Stimulated activated CD4-positive, alpha-beta T cell treated with anti-CD3 and anti-CD28 coated beads, Interleukin-2, amount 100 ng/mL, for 48 hours (primary cell): ENCODE measurements around the gene TRAM2.

ENCODE experiments used
- DNase-seq, 2 donors: peaks; one replicate each; pipeline ENCODE4 v3.0.0-alpha.2; 2020

The TRAM2 gene

DNA sequence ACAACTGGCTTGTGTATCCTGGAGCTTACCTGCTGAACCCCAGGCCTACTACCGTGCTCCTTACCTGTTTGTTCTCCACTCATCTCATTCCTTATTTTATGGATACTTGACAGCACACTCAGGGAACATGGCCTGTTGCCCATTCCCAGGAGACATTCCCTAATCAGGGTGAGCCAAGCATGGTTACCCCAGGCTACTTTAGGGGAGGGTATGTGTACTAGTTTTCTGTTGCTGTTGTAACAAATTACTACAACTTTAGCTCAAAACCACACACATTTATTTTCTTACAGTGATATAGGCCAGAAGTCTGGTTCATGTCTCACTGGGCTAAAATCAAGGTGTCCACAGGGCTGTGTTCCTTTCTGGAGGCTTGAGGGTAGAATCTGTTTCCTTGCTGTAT lies 15.0 kb upstream of the TRAM2 start:
- no peak for DNase-seq

DNA sequence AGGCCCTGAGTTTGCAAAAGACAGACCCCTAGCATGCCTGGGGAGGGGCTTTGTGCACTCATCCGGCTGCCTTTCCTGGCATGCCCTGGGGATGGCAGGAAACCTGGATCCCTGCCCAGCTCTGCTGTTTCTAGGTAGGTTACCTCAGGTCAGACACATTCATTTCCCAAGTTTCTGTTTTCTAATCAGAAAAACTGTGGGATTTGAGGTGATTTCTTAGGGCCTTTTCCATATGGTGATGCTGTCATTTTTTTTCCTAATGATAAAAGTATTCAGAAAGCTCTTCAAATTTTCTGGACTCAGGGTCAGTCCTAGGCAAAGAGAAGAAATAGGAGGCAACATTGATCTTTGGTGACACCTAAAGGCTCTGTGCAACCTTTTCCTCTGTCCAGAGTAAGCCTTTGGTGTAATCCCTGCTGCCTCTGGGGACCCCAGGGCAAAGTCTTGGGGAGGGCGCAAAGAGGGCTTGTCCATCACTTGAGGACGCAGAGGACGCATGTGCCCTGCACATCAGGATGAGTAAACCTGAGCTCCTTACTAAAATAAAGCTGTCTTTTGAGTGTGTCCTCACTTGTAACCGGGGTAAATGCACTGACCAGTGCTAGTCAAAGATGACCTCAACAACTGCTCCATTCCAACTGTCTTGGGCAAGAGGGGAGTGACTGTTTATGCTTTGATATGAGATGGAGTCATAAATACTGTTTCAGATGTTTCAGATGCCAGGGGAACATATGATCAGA lies 13.5 kb upstream of the TRAM2 start:
- no peak for DNase-seq

DNA sequence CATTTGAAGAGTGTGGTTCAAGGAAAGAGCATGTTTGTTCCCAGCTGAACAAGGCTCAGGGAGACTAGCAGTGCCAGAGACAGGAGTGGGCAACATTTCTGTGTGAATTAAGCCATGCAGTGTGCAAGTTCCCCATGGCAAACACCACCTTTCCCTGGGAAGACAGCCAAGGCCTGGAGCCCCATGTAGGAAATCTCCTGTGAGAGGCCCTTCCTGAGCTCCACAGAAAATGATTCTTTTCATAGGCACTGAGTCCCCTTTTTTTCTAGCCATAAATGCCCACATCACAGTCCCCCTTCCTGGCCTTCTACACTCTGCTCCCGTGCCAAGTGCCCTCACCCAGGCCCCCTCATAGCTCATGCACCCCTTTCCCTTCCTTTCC lies 11.8 kb upstream of the TRAM2 start:
- no peak for DNase-seq

DNA sequence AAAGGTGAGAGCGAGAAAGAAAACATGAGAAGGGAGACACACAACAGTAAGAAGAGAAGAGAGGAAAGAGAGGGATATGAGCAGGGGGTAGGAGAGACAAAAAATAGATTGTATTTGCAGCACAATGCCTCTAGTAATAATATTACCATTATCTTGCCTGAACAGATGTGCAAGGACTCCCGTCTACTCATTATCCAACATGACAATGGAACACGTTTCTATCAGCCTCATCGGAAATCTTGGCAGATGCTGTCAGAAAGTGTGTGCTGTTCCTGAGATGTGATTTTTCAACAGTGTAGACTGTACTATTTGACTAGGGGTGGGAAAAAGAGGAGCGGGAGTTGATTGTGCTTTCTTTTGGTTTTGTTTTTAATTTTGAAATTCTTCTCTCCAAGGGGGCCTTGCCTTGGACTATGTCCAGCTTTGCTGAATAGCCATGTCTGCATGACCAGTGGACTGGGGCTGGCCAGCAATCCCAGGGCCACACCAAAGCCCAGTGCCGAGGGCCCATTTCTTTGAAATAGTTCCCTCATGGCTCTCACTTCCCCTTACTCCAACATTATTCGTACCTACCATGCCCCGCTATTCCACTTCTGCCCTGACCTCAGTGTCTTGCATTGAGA lies 11.3 kb upstream of the TRAM2 start:
- no peak for DNase-seq

DNA sequence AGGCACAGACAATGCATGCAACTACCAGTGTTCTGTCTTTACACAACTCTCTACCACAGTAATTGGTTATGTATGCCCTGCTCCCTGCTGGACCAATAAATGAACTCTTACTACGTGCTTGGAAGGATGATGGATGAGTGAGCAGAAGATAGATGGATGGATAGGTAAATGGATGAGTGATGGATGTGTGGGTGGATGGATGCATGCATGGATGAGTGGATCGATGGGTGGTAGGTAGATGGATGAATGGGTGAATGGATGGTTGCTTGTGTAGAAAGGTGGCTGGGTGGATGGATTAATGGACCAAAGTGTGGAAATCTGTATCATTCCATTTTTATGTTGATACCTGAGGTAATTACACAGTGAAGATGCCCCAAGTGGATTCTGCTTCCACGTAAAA lies 10.1 kb upstream of the TRAM2 start:
- DNase-seq = no peak

DNA sequence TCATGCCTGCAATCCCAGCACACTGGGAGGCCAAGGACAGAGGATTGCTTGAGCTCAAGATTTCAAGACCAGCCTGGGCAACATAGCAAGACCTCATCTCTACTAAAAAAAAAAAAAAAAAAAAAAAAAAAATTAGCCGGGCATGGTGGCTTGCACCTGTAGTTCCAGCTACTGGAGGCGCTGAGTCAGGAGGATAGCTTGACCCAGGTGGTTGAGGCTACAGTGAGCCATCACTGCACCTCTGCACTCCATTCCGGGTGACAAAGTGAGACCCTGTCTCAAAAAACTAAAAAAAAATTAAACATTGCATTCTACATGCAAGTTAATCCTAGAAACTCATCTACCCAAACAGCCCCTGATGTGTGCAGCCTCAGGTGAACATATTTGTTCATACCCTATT lies 7.3 kb upstream of the TRAM2 start:
- no peak for DNase-seq

DNA sequence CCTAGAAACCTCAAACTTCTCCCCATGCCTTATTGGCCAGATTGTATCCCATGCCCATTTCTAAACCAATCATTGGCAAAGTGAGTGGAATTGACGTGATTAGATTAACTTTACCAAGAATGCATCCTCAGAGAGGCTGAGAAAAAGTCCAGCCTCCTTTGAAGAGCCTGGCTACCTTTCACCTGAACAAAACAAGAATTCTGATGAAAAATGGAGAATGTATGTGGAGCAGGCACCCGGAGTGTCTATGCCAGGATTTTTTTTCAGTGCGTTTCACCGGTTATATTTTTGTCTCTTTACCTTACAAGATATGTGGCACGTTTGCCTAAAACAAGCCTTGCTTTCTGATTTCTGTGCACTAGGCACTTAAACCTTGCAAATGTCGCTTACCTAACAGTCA lies 6.1 kb upstream of the TRAM2 start:
- DNase-seq = no peak

DNA sequence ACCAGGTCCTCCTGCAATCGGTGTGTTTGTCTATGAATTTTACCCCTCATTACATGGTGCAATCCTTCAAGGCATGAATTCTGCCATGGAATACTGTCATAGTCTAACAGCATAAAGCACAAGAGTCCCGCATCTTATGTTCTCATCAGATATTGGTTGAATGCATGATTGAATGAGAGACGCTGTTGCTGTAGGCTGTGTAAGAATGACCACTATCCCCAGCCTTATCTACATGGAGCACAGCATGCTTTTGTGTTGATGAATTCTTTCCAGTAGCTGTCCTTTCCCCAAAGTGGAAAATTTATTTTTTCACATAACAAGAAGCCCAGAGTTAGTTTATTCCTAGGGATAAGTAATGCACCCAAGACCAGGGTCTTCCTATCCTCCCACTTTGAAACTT lies 5.6 kb upstream of the TRAM2 start:
- DNase-seq = no peak

DNA sequence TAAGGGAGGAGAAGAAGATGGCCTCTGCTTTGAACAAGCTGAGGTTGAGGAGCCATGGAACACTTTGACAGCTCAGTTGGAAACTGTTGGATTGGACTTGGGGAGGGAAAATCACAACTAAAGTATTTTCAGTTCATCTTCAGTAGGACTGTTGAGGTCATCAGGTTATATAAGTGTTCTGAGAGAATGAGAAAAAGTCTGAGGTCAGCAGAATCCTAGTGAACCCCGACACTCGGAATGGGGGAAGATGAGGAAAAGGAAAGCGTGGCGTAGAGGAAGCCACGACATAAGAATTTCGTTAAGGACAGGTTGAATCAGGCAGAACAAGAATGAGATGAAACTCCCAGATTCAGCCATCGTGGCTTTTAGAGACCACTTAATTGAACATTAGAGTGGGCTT lies 4.0 kb upstream of the TRAM2 start:
- DNase-seq = no peak

DNA sequence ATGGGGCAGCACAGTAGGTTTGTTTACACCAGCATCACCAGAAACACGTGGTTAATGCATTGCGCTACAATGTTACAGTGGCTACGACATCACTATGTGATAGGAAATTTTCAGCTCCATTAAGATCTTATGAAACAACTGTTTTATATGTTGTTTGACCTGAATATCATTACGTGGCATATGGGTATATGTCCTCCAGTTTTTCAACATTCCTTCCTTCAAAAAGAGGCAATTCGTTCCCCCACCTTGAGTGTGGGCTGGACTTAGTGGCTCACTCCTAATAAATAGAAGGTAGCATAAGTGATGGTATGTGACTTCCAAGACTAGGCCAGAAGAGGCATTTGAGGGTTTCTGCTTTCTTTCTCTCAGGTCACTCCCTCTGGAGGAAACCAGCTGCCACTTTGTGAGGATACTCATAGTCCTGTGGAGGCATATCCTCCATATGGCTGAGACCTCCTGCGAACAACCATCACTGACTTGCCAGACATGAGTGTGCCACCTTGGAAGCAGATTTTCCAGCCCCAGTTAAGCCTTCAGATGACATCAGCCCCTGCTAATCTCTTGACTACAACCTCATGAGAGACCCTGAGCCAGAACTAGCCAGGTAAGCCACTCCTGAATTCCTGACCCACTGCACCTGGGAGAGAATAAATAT lies 2.3 kb upstream of the TRAM2 start:
- no peak for DNase-seq

DNA sequence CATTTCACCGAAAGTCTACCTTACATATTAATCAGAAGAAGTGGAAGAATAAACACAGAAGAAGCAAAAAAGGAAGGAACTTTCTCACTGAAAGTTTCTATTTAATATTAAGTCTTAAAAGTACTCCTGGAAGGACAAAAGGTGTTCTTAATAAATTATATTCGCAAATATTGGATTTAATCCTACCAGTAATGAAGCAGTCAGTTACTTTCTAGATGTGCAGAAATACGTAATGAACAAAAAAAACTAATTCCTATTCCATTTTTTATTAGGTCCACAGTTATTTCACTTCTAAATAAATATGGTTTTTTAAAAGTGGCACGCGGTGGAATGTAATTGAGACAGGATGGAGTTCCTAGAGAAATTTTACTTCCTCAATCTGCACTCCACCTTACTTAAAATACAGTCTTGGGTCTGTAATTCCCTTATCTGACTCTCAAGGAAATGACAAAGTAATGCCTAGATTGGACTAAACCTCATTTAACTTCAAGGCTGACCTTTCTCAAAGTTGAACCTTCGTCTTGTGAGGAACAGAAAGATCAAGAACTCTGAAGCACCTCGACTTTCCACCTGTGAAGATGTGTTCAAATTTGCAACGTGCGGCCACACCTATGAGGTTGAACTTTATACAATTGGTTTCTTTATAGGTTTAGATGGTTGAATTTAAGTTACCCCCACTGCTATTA lies 1.1 kb upstream of the TRAM2 start:
- DNase-seq = no peak

DNA sequence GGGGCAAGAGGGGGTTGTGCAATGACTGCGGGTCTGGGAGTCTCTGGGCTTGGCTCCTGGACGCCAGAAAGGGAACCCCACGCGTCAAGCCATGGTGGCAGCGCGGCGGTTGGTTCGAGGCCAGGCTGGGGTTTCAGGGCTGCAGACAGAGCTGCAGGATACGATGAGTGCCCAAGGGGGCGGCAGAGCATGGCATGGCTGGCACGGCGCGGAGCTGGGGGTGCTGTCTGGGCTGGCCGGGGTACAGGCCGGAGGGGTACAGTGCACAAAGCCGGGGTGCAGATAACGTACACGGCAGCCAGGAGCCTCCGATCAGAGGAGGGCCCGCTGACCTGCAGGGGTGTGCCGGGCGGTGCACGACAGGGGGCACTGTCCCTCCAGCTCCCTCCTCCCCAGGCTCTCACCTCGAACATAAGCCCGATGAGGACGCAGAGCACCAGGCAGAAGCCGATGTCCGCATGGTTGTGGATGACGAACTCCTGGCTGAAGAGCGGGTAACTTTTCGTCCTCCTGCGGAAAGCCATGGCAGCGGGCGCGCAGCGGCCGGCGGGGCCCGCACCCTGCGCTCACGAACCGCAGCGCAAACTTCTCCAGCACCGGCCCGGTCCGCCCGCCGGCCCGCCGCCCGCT lies 353 bp downstream of the TRAM2 start:
- peak; percentile 56 to 61 for DNase-seq

DNA sequence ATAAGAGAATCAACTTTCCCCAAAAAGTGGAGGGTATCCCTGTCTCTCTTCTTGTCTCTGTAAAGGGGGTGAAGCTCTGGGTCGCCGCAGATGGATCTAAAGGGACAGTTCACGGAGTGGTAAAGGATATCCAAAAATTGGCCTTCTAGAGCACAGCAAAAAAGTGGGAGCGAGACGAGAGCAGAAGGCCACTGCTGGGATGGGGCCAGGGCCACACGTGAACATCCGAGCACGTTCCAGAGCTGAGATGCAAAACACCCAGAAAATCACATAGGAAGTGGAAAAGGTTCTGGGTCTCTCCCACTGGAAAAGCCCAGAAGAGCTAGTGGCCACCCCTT lies 837 bp downstream of the TRAM2 start:
- no peak for DNase-seq

DNA sequence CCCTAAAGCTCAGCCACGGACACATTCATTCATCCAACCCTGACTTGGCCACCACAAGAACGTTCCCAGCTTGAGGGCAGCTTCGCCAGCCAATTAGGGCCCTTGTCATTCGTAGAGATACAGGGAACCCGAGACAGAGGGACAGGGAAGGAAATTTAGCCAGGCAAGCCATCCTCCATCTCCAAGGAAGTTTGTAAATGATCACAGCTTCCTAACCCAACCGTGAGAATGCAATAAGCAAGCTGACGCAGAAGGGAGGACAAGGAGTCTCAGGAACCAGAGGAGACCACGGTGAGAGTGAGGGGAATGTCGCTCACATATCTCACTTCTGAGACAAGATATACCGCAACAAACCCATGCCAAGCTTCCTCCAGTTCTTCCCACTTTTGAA lies 1.4 kb downstream of the TRAM2 start:
- DNase-seq = no peak

DNA sequence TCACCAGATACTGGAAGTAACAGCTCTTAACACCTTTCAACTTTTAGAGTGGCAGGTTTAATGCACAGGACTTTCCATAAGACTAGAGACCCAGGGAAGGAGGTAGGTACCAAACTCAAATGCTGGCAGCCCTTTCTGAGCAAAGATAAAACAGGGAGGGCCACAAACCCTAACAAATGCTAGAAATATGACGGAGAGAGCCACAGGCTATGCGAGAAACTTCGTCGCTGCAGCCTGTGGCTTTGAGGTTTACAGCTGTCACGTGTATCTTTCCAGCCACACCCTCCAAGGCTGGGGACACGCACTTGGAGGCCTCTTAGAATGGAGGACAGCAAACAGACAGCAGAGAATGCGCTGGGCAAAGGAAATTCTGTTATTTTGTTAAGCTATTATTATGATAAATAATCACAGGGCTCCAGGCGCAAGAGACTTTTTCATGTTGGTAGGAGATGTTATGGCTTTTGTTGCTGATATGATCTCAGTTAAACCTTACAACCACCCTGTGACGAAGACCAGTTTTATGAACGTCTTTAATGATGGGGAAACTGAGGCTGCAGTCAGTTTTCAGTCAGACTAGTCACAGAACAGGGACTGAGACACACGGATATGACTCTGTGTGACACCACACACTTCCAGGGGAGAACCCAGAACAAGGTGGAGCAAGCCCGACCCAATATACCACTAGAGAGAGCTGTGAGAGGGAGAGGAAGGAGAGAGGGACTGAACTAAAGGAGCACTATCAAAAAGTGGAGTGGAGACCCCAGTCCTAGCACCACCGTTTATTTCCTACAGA lies 2.0 kb downstream of the TRAM2 start:
- peak; percentile 21 to 32 for DNase-seq

DNA sequence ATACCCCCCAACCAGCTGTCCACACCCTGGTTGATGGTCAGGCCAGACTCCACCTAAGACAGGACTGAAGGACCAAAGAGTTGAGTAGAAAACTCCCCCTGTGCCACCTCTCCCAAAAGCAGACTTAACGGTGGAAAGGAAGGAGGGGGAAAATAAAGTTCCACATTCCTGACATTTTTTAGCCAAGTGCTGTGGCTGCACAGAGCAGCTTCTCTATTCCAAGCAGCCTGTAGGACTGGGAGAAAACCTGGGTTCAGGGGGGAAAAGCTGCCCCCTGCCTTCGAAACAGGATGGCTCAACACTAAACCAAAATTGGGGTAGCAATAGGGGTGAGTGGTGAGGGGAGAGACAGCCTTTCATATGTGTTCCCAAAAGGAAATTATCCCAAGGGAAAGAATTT lies 3.6 kb downstream of the TRAM2 start:
- no peak for DNase-seq

DNA sequence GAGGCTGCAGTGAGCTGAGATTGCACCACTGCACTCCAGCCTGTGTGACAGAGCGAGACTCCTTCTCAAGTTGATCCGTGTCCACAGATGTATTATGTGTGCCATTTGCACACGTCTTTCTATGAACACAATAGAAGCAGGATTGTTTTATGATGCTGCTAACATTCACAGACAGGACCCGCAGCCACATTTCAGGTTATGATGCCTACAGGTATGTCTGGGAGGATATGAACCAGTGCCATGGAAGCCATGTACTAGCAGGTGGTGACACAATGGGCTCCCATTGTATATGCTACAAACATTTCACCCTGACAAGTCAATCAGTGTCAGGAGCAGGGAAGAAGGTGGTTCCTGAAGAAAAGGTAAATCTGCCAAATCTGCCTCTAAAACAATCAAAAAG lies 4.3 kb downstream of the TRAM2 start:
- DNase-seq = no peak

DNA sequence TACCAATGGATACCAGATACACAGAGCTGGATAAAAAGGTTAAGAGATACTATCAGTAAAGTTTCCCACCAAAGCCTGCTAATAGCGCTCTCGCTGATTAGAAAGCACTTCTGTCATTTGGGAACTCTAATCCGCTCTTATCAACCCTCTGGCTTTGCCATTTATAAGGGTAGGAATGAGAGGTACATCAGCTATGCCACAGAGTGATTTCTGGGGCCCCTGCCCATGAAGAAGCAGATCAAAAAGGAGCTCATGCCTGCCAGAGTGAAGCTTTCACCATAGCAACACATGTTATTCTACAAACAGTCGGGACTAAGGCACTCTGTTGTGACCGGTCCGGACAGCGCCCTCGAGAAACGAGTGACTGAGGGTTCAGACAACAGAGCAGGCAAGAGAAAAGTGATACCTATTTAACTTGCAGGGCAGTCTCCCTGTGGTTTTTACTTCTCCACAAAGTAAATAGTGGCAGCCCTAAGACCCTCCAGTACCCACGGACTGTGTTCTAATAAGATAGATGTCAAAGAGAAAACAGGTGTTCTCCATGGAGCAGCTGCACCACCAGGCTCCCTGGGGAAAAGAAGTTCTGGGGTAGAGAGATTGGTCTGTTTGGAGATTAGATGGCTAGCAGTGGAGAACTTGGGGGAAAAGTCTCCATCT lies 5.6 kb downstream of the TRAM2 start:
- no peak for DNase-seq

DNA sequence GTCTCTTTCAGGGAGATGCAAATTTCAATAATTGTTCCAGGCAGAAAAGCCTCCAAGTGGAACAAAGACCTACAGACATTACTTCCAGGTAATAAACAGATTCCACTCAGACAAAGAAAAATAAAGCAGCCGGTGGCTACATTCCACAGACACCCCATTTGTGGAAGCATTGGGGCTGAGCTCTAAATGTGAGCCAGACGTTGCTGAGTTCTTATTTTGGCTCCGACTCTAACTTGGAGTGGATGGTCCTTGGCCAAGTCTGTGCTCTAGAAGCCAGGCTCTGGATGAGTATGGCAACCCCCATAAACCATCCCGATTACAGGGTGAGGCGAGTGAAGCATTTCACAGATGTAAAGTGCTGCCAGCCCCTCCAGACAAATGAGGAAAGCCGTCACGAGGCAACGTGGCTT lies 6.6 kb downstream of the TRAM2 start:
- DNase-seq = no peak

DNA sequence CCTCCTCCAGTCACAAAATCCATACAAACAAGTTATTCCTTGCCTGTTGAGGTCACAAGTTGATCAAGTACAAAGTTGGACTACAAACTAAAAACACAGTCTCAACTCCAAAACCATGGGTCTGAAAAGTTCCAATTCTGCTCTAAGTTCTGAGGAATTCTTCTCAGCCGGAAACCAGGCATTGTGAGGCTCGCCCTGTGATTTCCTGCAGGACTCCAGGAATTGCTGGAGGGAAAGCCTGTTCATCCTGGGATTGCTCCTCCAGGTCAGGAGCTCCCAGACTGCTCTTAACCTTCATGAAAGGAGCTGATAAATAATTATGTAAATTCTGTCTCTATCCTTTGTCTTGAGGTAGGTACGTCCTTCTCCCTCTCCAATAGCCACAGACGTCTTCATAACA lies 8.5 kb downstream of the TRAM2 start:
- DNase-seq = no peak

DNA sequence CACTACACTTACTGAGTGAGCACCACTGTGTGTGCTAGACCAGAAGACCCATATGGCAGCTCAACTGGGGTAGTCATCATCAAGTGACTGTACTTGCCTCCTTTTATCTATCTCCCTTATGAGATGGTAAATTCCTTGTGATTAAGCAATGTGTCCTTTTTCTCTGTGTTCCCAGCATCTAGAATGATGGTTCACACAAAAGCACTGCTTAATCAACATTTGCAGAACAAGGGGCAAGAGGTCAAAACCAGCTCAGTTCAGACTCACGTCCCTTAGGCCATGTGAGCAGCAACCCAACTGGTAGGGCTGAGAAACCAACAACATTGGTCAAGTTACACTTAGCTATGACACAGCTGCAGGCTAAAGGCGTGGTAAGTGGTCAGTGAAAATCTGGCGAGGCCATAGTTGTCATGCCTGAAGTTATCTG lies 10.0 kb downstream of the TRAM2 start:
- no peak for DNase-seq

DNA sequence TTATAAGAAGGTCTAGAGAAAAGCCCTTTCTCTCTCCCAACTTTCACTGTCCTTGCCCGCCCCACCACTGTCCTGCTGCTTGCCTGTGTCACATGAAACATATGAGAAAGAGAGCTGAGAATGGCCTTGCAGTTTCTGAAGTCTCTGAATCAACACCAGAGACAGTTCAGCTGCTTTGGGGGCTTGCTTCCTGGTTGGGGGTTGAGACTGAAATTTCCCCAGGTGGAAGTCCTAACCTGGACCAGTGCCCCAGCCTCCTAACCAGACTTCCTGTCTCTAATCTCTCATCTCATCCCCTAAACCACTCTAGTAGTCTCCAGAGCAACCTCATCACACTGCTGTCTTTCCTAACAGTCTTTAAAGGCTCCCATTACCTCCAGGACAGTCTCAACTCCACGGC lies 10.7 kb downstream of the TRAM2 start:
- DNase-seq = no peak
